HepG2 (cell line): ENCODE results near the gene LEPROT. TPM values are rescaled to one million over a fixed set of nuclear protein-coding genes. Genes with fewer than 3 reads are reported as not detected.

Source experiments
- AGO2 ChIP-seq: fragments of 200-400 bp; formaldehyde crosslinking; optimal IDR thresholded peaks from 2 replicates; pipeline ENCODE3; 2017; ENCODE audit warnings: mild to moderate bottlenecking, low read depth, low read length, moderate library complexity
- ARNT2 ChIP-seq: sonication (generic); formaldehyde crosslinking; IDR thresholded peaks from 2 replicates; pipeline ENCODE4 v1.8.0; 2022; ENCODE audit warnings: mild to moderate bottlenecking, low read depth, missing genetic modification reagents, moderate library complexity
- ATF1 ChIP-seq: IDR thresholded peaks from 2 replicates; pipeline ENCODE4 v1.6.1; 2016; ENCODE audit warnings: mild to moderate bottlenecking, control low read depth
- EED ChIP-seq: sonication (generic); formaldehyde crosslinking; IDR thresholded peaks from 2 replicates; pipeline ENCODE4 v1.5.0; 2020; ENCODE audit warnings: mild to moderate bottlenecking, missing genetic modification reagents
- NCOA2 ChIP-seq: sonication (generic); formaldehyde crosslinking; IDR thresholded peaks from 2 replicates; pipeline ENCODE4 v1.8.0; 2022; ENCODE audit warnings: inconsistent platforms
- NFE2 ChIP-seq: sonication (generic); formaldehyde crosslinking; IDR thresholded peaks from 2 replicates; pipeline ENCODE4 v1.4.0; 2020; ENCODE audit warnings: missing genetic modification reagents
- SP5 ChIP-seq: IDR thresholded peaks from 2 replicates; pipeline ENCODE4 v1.6.1; 2016; ENCODE audit warnings: low read depth, borderline replicate concordance
- TEAD3 ChIP-seq: optimal IDR thresholded peaks from 2 replicates; pipeline ENCODE3; 2016; ENCODE audit warnings: borderline replicate concordance
- TOE1 ChIP-seq: sonication (generic); formaldehyde crosslinking; IDR thresholded peaks from 2 replicates; pipeline ENCODE4 v1.4.0; 2020; ENCODE audit warnings: mild to moderate bottlenecking, missing genetic modification reagents
- TSC22D2 ChIP-seq: sonication (generic); formaldehyde crosslinking; IDR thresholded peaks from 2 replicates; pipeline ENCODE4 v1.5.1; 2020; ENCODE audit warnings: missing genetic modification reagents, mild to moderate bottlenecking, borderline replicate concordance
- ZNF234 ChIP-seq: sonication (generic); formaldehyde crosslinking; conservative IDR thresholded peaks from 2 replicates; pipeline ENCODE4 v1.5.1; 2020; ENCODE audit warnings: mild to moderate bottlenecking, missing genetic modification reagents
- ZNF274 ChIP-seq: sonication (generic); formaldehyde crosslinking; IDR thresholded peaks from 2 replicates; pipeline ENCODE4 v1.5.1; 2020; ENCODE audit warnings: mild to moderate bottlenecking, missing genetic modification reagents
- ZNF549 ChIP-seq: sonication (generic); formaldehyde crosslinking; IDR thresholded peaks from 2 replicates; pipeline ENCODE4 v1.5.0; 2020; ENCODE audit warnings: missing genetic modification reagents
- polyA plus RNA-seq, 8 experiments: library from polyadenylated mRNA; depleted of rRNA in 3 of 8; stranded (reverse) in 7 of 8; unstranded in 1 of 8; fragments of >200 nt; fragmentation: Illumina TruSeq in 4 of 8; extraction: Trizol in 4 of 8; gene quantifications; 2 replicates each; pipeline versions ENCODE4 v1.2.1 to v1.2.3, GENCODE V29; 2011 to 2016; ENCODE audit warnings: low read depth in 4 of 8, missing spikeins in 1 of 8, mixed read lengths in 1 of 8; ENCODE audit not compliant: insufficient read depth in 1 of 8
- total RNA-seq, 5 experiments: library from RNA; depleted of rRNA; stranded (reverse); fragments of >200 nt; fragmentation: Illumina TruSeq; extraction: Trizol; gene quantifications; 2 replicates each; pipeline ENCODE4 v1.2.3, GENCODE V29; 2016; ENCODE audit warnings: low read depth in 1 of 5
- TF ChIP-seq, protein P1 (sequence below), 2 experiments: fragments of 450-650 bp in 1 of 2; sonication (generic) in 1 of 2; formaldehyde crosslinking; IDR thresholded peaks; 2 replicates each; pipeline versions ENCODE4 v1.5.0 to v1.8.0; 2020 to 2022; ENCODE audit warnings: mild to moderate bottlenecking in 1 of 2, missing genetic modification reagents in 1 of 2
- TF ChIP-seq, protein P2 (sequence below): sonication (generic); formaldehyde crosslinking; IDR thresholded peaks from 2 replicates; pipeline ENCODE4 v1.8.0; 2022; ENCODE audit warnings: mild to moderate bottlenecking, missing genetic modification reagents, moderate library complexity
- TF ChIP-seq, protein P3 (sequence below): sonication (generic); formaldehyde crosslinking; IDR thresholded peaks from 2 replicates; pipeline ENCODE4 v1.5.1; 2020; ENCODE audit warnings: mild to moderate bottlenecking, missing genetic modification reagents, borderline replicate concordance
- TF ChIP-seq, protein P4 (sequence below): sonication (generic); formaldehyde crosslinking; IDR thresholded peaks from 2 replicates; pipeline ENCODE4 v1.4.0; 2020; ENCODE audit warnings: missing genetic modification reagents
- TF ChIP-seq, protein P5 (sequence below): sonication (generic); formaldehyde crosslinking; IDR thresholded peaks from 2 replicates; pipeline ENCODE4 v1.8.0; 2022; ENCODE audit warnings: mild to moderate bottlenecking, missing genetic modification reagents, moderate library complexity
- TF ChIP-seq, protein P6 (sequence below): sonication (generic); formaldehyde crosslinking; IDR thresholded peaks from 2 replicates; pipeline ENCODE4 v1.4.0; 2020; ENCODE audit warnings: missing genetic modification reagents
- TF ChIP-seq, protein P7 (sequence below): IDR thresholded peaks from 2 replicates; pipeline ENCODE4 v1.6.1; 2016; ENCODE audit warnings: low read depth, borderline replicate concordance

Gene LEPROT
- total and polyA plus RNA-seq, 2 of the 13 experiments (the other 11 are each of a cell fraction or from before 2014, with no cell fraction given): 36.8 to 51.4 TPM

DNA sequence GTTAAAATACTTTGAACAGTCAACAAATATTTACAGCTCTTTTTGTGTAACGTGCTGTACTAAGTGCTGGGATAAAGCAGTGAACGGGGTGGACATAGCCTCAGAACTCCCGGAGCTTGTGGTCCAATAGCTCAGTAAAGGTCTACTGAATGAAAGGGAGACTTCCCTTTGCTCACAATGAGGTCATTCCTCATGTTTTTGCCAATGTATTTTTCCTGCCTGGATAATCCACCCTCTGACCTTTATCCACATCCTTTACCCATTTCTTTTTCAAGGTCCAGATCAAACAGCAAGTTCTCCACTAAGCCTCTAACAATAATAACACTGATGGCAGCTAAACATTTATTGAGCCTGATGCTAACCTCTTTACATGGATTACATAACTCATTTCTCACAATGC is 55.9 kb downstream of the LEPROT start (continued):
- TF ChIP-seq ZNF234 (CRISPR knock-in tag) (no peak), ATF1 (CRISPR knock-in tag) (0 out of 2 replicates have a peak, but pooled peaks have one; percentile 21), TSC22D2 (CRISPR knock-in tag) (no peak), NFE2 (no peak), AGO2 (no peak), EED (CRISPR knock-in tag) (no peak), SP5 (CRISPR knock-in tag) (peak; percentile 25; the same call in 1 of the 2 replicates), NCOA2 (CRISPR knock-in tag) (peak; percentile 64; the same call in 1 of the 2 replicates), ZNF549 (CRISPR knock-in tag) (no peak), ARNT2 (CRISPR knock-in tag) (no peak), TEAD3 (CRISPR knock-in tag) (peak; percentile 67), TOE1 (CRISPR knock-in tag) (no peak), ZNF274 (CRISPR knock-in tag) (no peak)
- TF ChIP-seq, protein P1, sequence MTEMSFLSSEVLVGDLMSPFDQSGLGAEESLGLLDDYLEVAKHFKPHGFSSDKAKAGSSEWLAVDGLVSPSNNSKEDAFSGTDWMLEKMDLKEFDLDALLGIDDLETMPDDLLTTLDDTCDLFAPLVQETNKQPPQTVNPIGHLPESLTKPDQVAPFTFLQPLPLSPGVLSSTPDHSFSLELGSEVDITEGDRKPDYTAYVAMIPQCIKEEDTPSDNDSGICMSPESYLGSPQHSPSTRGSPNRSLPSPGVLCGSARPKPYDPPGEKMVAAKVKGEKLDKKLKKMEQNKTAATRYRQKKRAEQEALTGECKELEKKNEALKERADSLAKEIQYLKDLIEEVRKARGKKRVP (CRISPR knock-in tag; IDR thresholded peaks at IDR 0.05): no peak
- TF ChIP-seq, protein P2, sequence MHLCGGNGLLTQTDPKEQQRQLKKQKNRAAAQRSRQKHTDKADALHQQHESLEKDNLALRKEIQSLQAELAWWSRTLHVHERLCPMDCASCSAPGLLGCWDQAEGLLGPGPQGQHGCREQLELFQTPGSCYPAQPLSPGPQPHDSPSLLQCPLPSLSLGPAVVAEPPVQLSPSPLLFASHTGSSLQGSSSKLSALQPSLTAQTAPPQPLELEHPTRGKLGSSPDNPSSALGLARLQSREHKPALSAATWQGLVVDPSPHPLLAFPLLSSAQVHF (CRISPR knock-in tag): no peak
- TF ChIP-seq, protein P3, sequence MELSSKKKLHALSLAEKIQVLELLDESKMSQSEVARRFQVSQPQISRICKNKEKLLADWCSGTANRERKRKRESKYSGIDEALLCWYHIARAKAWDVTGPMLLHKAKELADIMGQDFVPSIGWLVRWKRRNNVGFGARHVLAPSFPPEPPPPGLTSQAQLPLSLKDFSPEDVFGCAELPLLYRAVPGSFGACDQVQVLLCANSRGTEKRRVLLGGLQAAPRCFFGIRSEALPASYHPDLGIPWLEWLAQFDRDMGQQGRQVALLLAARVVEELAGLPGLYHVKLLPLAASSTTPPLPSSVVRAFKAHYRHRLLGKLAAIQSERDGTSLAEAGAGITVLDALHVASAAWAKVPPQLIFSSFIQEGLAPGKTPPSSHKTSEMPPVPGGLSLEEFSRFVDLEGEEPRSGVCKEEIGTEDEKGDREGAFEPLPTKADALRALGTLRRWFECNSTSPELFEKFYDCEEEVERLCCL (CRISPR knock-in tag): no peak
- TF ChIP-seq, protein P4, sequence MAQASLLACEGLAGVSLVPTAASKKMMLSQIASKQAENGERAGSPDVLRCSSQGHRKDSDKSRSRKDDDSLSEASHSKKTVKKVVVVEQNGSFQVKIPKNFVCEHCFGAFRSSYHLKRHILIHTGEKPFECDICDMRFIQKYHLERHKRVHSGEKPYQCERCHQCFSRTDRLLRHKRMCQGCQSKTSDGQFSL (CRISPR knock-in tag): no peak
- TF ChIP-seq, protein P5, sequence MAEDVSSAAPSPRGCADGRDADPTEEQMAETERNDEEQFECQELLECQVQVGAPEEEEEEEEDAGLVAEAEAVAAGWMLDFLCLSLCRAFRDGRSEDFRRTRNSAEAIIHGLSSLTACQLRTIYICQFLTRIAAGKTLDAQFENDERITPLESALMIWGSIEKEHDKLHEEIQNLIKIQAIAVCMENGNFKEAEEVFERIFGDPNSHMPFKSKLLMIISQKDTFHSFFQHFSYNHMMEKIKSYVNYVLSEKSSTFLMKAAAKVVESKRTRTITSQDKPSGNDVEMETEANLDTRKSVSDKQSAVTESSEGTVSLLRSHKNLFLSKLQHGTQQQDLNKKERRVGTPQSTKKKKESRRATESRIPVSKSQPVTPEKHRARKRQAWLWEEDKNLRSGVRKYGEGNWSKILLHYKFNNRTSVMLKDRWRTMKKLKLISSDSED: no peak
- TF ChIP-seq, protein P6, sequence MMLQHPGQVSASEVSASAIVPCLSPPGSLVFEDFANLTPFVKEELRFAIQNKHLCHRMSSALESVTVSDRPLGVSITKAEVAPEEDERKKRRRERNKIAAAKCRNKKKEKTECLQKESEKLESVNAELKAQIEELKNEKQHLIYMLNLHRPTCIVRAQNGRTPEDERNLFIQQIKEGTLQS (CRISPR knock-in tag): no peak
- TF ChIP-seq, protein P7, sequence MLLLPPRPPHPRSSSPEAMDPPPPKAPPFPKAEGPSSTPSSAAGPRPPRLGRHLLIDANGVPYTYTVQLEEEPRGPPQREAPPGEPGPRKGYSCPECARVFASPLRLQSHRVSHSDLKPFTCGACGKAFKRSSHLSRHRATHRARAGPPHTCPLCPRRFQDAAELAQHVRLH (CRISPR knock-in tag): no peak
